MM.1S (cell line): ENCODE results near the gene GOLT1A.

ENCODE experiments used
- EZH2 ChIP-seq: fragments of 300-600 bp; sonication (generic); optimal IDR thresholded peaks from 2 replicates; pipeline ENCODE3; 2017; ENCODE audit warnings: low read depth, mild to moderate bottlenecking, antibody characterized with exemption, low read length, mixed read lengths
- EZH2phosphoT487 ChIP-seq: fragments of 300-600 bp; sonication (generic); IDR thresholded peaks from 2 replicates; pipeline ENCODE4 v1.6.1; 2018; ENCODE audit warnings: antibody characterized with exemption, low read length
- TF ChIP-seq, protein P1 (sequence below): fragments of 300-600 bp; sonication (generic); IDR thresholded peaks from 2 replicates; pipeline ENCODE4 v1.5.1; 2016; ENCODE audit warnings: antibody characterized with exemption, low read length, mixed read lengths

DNA sequence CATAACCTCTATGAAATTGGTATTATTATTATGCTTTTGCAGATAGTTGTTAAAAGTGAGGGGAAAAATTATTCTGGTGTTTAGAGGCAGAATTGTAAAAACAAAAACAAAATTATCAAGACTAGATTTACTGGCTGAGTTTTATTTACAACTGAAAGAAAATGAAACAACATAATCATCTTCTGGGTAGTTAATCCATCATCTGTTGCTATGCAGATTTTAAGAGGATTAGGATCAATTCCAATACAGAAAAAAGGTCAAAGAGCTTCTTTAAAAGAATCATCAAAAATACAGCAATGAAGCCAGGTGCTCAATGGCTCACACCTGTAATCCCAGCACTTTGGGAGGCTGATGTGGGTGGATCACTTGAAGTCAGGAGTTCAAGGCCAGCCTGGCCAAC lies 8.3 kb downstream of the GOLT1A start:
- TF ChIP-seq, protein P1, sequence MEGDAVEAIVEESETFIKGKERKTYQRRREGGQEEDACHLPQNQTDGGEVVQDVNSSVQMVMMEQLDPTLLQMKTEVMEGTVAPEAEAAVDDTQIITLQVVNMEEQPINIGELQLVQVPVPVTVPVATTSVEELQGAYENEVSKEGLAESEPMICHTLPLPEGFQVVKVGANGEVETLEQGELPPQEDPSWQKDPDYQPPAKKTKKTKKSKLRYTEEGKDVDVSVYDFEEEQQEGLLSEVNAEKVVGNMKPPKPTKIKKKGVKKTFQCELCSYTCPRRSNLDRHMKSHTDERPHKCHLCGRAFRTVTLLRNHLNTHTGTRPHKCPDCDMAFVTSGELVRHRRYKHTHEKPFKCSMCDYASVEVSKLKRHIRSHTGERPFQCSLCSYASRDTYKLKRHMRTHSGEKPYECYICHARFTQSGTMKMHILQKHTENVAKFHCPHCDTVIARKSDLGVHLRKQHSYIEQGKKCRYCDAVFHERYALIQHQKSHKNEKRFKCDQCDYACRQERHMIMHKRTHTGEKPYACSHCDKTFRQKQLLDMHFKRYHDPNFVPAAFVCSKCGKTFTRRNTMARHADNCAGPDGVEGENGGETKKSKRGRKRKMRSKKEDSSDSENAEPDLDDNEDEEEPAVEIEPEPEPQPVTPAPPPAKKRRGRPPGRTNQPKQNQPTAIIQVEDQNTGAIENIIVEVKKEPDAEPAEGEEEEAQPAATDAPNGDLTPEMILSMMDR, result no peak
- no peak for TF ChIP-seq EZH2phosphoT487
- TF ChIP-seq EZH2, result no peak
